ENCODE results near the gene IMMP2L.
A peak's percentile ranks its signal among the peaks of the same experiment; 100 is the strongest.

The IMMP2L gene

GRCh38 chr7:111059833-111060232 lies 502.5 kb downstream of the IMMP2L start:
- no peak for DNase-seq

GRCh38 chr7:111057066-111057465 lies 505.2 kb downstream of the IMMP2L start:
- DNase-seq, result no peak

- DNase-seq, result no peak
These were observed 505.9 kb downstream of the IMMP2L start for GRCh38 chr7:111056371-111056770.

- DNase-seq, result no peak
These were observed 509.3 kb downstream of the IMMP2L start for GRCh38 chr7:111053035-111053434.

GRCh38 chr7:111051832-111052231 lies 510.5 kb downstream of the IMMP2L start:
- DNase-seq, result no peak

- no peak for DNase-seq
These were observed 511.3 kb downstream of the IMMP2L start for GRCh38 chr7:111050875-111051416.

GRCh38 chr7:111049971-111050680 lies 512.2 kb downstream of the IMMP2L start:
- DNase-seq, result no peak

- no peak for DNase-seq
These were observed 514.7 kb downstream of the IMMP2L start for GRCh38 chr7:111047595-111047994.

- no peak for DNase-seq
These were observed 516.8 kb downstream of the IMMP2L start for GRCh38 chr7:111045449-111045848.

- DNase-seq, result no peak
These were observed 518.7 kb downstream of the IMMP2L start for GRCh38 chr7:111043561-111043960.

- DNase-seq, result no peak
These were observed 519.5 kb downstream of the IMMP2L start for GRCh38 chr7:111042842-111043241.

GRCh38 chr7:111041577-111041976 lies 520.7 kb downstream of the IMMP2L start:
- DNase-seq, result no peak

- no peak for DNase-seq
These were observed 524.1 kb downstream of the IMMP2L start for GRCh38 chr7:111038185-111038584.

- no peak for DNase-seq
These were observed 530.4 kb downstream of the IMMP2L start for GRCh38 chr7:111031916-111032315.

- DNase-seq, result no peak
These were observed 532.0 kb downstream of the IMMP2L start for GRCh38 chr7:111030336-111030735.

- DNase-seq, result peak; percentile 14 to 41
These were observed 532.6 kb downstream of the IMMP2L start for GRCh38 chr7:111029574-111030251.

GRCh38 chr7:111029141-111029572 lies 533.1 kb downstream of the IMMP2L start:
- no peak for DNase-seq

- no peak for DNase-seq
These were observed 534.9 kb downstream of the IMMP2L start for GRCh38 chr7:111027396-111027795.

GRCh38 chr7:111026806-111027205 lies 535.5 kb downstream of the IMMP2L start:
- DNase-seq, result no peak

GRCh38 chr7:111026343-111026742 lies 535.9 kb downstream of the IMMP2L start:
- no peak for DNase-seq

GRCh38 chr7:111025006-111025405 lies 537.3 kb downstream of the IMMP2L start:
- no peak for DNase-seq

GRCh38 chr7:111018960-111019736 lies 543.1 kb downstream of the IMMP2L start:
- DNase-seq, result no peak

- no peak for DNase-seq
These were observed 543.8 kb downstream of the IMMP2L start for GRCh38 chr7:111018447-111018846.
